ENCODE results near the gene SLC9A4.

GRCh38 chr2:102547462-102547861 is 74.4 kb downstream of the SLC9A4 start:
- TF ChIP-seq, protein P1, sequence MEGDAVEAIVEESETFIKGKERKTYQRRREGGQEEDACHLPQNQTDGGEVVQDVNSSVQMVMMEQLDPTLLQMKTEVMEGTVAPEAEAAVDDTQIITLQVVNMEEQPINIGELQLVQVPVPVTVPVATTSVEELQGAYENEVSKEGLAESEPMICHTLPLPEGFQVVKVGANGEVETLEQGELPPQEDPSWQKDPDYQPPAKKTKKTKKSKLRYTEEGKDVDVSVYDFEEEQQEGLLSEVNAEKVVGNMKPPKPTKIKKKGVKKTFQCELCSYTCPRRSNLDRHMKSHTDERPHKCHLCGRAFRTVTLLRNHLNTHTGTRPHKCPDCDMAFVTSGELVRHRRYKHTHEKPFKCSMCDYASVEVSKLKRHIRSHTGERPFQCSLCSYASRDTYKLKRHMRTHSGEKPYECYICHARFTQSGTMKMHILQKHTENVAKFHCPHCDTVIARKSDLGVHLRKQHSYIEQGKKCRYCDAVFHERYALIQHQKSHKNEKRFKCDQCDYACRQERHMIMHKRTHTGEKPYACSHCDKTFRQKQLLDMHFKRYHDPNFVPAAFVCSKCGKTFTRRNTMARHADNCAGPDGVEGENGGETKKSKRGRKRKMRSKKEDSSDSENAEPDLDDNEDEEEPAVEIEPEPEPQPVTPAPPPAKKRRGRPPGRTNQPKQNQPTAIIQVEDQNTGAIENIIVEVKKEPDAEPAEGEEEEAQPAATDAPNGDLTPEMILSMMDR (IDR thresholded peaks at IDR 0.05) = no peak
- TF ChIP-seq POLR2A (IDR thresholded peaks at IDR 0.05) = no peak

Measured in uterus (tissue), 2 donors.